HCT116 (cell line): ENCODE measurements around the gene MORN5. TPM values are rescaled to one million over a fixed set of nuclear protein-coding genes. Genes with fewer than 3 reads are reported as not detected.

Experiments used
- ATAC-seq: fragments of 200-7000 bp; cut with Tn5 transposase; 2 replicates; pipeline ENCODE4 v1.9.1; 2020; ENCODE audit warnings: mild to moderate bottlenecking, moderate library complexity
- BruUV-seq: library from RNA; stranded (reverse); fragments of 400-500 nt; replicated peaks from 2 replicates; lab custom pipeline; 2021; lab: Mats Ljungman, UMichigan
- CTCF ChIA-PET: fragments of 300-600 bp; sonication (Branson Sonifier 250); formaldehyde crosslinking; loops from one replicate; lab custom pipeline; 2021; ENCODE audit warnings: antibody characterized with exemption; lab: Charles Lee
- POLR2A ChIA-PET: fragments of 300-600, 350-600 bp; sonication (Branson Sonifier 250); formaldehyde crosslinking; loops from one replicate; lab custom pipeline; 2021; ENCODE audit warnings: antibody characterized with exemption; lab: Charles Lee
- RAD21 ChIA-PET, 2 experiments: fragments of 300-600 bp; sonication (Branson Sonifier 250); formaldehyde crosslinking; loops; one replicate each; lab custom pipeline; 2023; ENCODE audit warnings: low total read pairs in 2 of 2; ENCODE audit not compliant: uncharacterized antibody in 2 of 2, unreplicated experiment in 2 of 2, low non-redundant PET in 1 of 2; lab: Charles Lee
- DNase-seq: peaks from one replicate; pipeline ENCODE4 v3.0.0-alpha.2; 2010; ENCODE audit warnings: low read depth, low spot score
- H2AFZ ChIP-seq: fragments of 200-600 bp; shearing (Covaris generic), sonication (generic); 2 replicates; pipeline ENCODE4 v1.6.1; 2017; ENCODE audit warnings: low read depth, mixed run types, mixed read lengths, antibody characterized with exemption, low read length; ENCODE audit not compliant: poor library complexity, severe bottlenecking
- H3K27ac ChIP-seq: 2 replicates; pipeline ENCODE4 v1.5.1; 2012; ENCODE audit warnings: low read depth, low read length
- H3K27me3 ChIP-seq: fragments of 200-600 bp; sonication (generic); 2 replicates; pipeline ENCODE4 v1.6.1; 2016; ENCODE audit warnings: mixed run types, low read length, mixed read lengths; ENCODE audit not compliant: insufficient read depth
- H3K36me3 ChIP-seq, 2 experiments: fragments of 200-500 bp in 1 of 2; fragments of 200-600 bp in 1 of 2; sonication (Bioruptor generic) in 1 of 2; sonication (generic) in 1 of 2; 2 replicates each; pipeline versions ENCODE4 v1.5.1 to v1.6.1; 2014 to 2016; ENCODE audit warnings: low read length in 2 of 2, inconsistent platforms in 1 of 2, mixed read lengths in 1 of 2, mixed run types in 1 of 2; ENCODE audit not compliant: insufficient read depth in 2 of 2, control insufficient read depth in 1 of 2
- H3K4me1 ChIP-seq, 2 experiments: fragments of 200-600 bp in 1 of 2; sonication (generic) in 1 of 2; 2 replicates each; pipeline versions ENCODE4 v1.5.1 to v1.6.1; 2012 to 2017; ENCODE audit warnings: low read length in 2 of 2, inconsistent platforms in 1 of 2, mild to moderate bottlenecking in 1 of 2, mixed read lengths in 1 of 2, mixed run types in 1 of 2, moderate library complexity in 1 of 2; ENCODE audit not compliant: insufficient read depth in 2 of 2, control insufficient read depth in 1 of 2
- H3K4me2 ChIP-seq: fragments of 200-600 bp; sonication (generic); 2 replicates; pipeline ENCODE4 v1.6.1; 2017; ENCODE audit warnings: mixed run types, low read length, mixed read lengths
- H3K4me3 ChIP-seq, 2 experiments: fragments of 200-600 bp in 1 of 2; sonication (generic) in 1 of 2; replicated peaks in 1 of 2; 2 replicates each; pipeline ENCODE4 v1.5.1; 2011 to 2016; ENCODE audit warnings: low read length in 2 of 2, control low read depth in 1 of 2, low read depth in 1 of 2, mild to moderate bottlenecking in 1 of 2, mixed read lengths in 1 of 2, mixed run types in 1 of 2
- H3K79me2 ChIP-seq: fragments of 200-600 bp; sonication (generic); 2 replicates; pipeline ENCODE4 v1.6.1; 2017; ENCODE audit warnings: mild to moderate bottlenecking, mixed run types, low read length, moderate library complexity, mixed read lengths; ENCODE audit not compliant: insufficient read depth
- H3K9ac ChIP-seq: fragments of 200-600 bp; sonication (generic); 2 replicates; pipeline ENCODE4 v1.6.1; 2016; ENCODE audit warnings: low read length, mixed read lengths
- H3K9me2 ChIP-seq: fragments of 200-600 bp; sonication (generic), shearing (Covaris generic); 2 replicates; pipeline ENCODE4 v1.6.1; 2017; ENCODE audit warnings: mixed run types, mild to moderate bottlenecking, moderate library complexity; ENCODE audit not compliant: insufficient read depth
- H3K9me3 ChIP-seq, 2 experiments: fragments of 200-500 bp in 1 of 2; fragments of 200-600 bp in 1 of 2; sonication (Bioruptor generic) in 1 of 2; sonication (generic) in 1 of 2; 2 replicates each; pipeline ENCODE4 v1.6.1; 2014 to 2017; ENCODE audit warnings: low read length in 2 of 2, mixed read lengths in 2 of 2, inconsistent platforms in 1 of 2, low read depth in 1 of 2, mild to moderate bottlenecking in 1 of 2, mixed run types in 1 of 2, moderate library complexity in 1 of 2; ENCODE audit not compliant: control insufficient read depth in 1 of 2, insufficient read depth in 1 of 2
- H4K20me1 ChIP-seq: fragments of 200-600 bp; sonication (generic), shearing (Covaris generic); 2 replicates; pipeline ENCODE4 v1.6.1; 2017; ENCODE audit warnings: mixed run types, mild to moderate bottlenecking, moderate library complexity; ENCODE audit not compliant: insufficient read depth
- EGR1 ChIP-seq: IDR thresholded peaks from 2 replicates; pipeline ENCODE4 v1.6.1; 2012; ENCODE audit warnings: low read depth
- ELF1 ChIP-seq: IDR thresholded peaks from 2 replicates; pipeline ENCODE4 v1.6.1; 2012; ENCODE audit warnings: low read depth, borderline replicate concordance
- EZH2 ChIP-seq: fragments of 200-600 bp; sonication (generic); IDR thresholded peaks from 2 replicates; pipeline ENCODE4 v1.6.1; 2017; ENCODE audit warnings: antibody characterized with exemption, mixed run types
- FOSL1 ChIP-seq: IDR thresholded peaks from 2 replicates; pipeline ENCODE4 v1.6.1; 2012; ENCODE audit warnings: low read depth
- JUND ChIP-seq: IDR thresholded peaks from 2 replicates; pipeline ENCODE4 v1.6.1; 2012
- SIN3A ChIP-seq: IDR thresholded peaks from 2 replicates; pipeline ENCODE4 v1.6.1; 2012; ENCODE audit warnings: low read depth
- SRF ChIP-seq: IDR thresholded peaks from 2 replicates; pipeline ENCODE4 v1.6.1; 2012; ENCODE audit warnings: low read depth
- YY1 ChIP-seq: IDR thresholded peaks from 2 replicates; pipeline ENCODE4 v1.6.1; 2011; ENCODE audit warnings: low read length, low read depth, moderate library complexity, mild to moderate bottlenecking; ENCODE audit not compliant: insufficient replicate concordance; ENCODE audit errors: extremely low read depth
- ZFX ChIP-seq: fragments of 450-650 bp; IDR thresholded peaks from 2 replicates; pipeline ENCODE4 v1.6.1; 2017
- ZNF274 ChIP-seq: fragments of 200-500 bp; sonication (Bioruptor generic); IDR thresholded peaks from 2 replicates; pipeline ENCODE4 v1.6.1; 2014; ENCODE audit warnings: mild to moderate bottlenecking, low read depth, low read length, inconsistent platforms
- intact Hi-C: fragments of 100-400 bp; cut with micrococcal nuclease; formaldehyde crosslinking; loops from 2 replicates; pipeline ENCODE4 v1.10.0; 2022
- total RNA-seq: library from RNA; stranded (reverse); gene quantifications from one replicate; pipeline ENCODE4 v1.2.1, GENCODE V29; 2021; ENCODE audit not compliant: unreplicated experiment
- TF ChIP-seq, protein P1 (sequence below), 3 experiments: fragments of 200-600 bp in 1 of 3; sonication (generic) in 1 of 3; IDR thresholded peaks in 2 of 3; conservative IDR thresholded peaks in 1 of 3; 2 replicates each; pipeline ENCODE4 v1.5.1; 2012 to 2017; ENCODE audit warnings: low read depth in 2 of 3, low read length in 2 of 3, antibody characterized with exemption in 1 of 3, borderline replicate concordance in 1 of 3, control low read depth in 1 of 3, mild to moderate bottlenecking in 1 of 3, mixed read lengths in 1 of 3, mixed run types in 1 of 3, moderate library complexity in 1 of 3; ENCODE audit not compliant: insufficient read depth in 1 of 3
- TF ChIP-seq, protein P2 (sequence below): IDR thresholded peaks from 2 replicates; pipeline ENCODE4 v1.6.1; 2011; ENCODE audit warnings: mild to moderate bottlenecking, low read length, moderate library complexity; ENCODE audit not compliant: insufficient replicate concordance; ENCODE audit errors: extremely low read depth

MORN5 gene
- total RNA-seq, 1 experiment from 2014 or later, result not detected

GRCh38 chr9:122221183-122221811 is 61.6 kb downstream of the MORN5 start:
- H3K79me2 ChIP-seq, result no peaks in the 10 kb centered on the region
- intact Hi-C loops, result no loop called here
- CTCF ChIA-PET, result no interaction called here

DNA sequence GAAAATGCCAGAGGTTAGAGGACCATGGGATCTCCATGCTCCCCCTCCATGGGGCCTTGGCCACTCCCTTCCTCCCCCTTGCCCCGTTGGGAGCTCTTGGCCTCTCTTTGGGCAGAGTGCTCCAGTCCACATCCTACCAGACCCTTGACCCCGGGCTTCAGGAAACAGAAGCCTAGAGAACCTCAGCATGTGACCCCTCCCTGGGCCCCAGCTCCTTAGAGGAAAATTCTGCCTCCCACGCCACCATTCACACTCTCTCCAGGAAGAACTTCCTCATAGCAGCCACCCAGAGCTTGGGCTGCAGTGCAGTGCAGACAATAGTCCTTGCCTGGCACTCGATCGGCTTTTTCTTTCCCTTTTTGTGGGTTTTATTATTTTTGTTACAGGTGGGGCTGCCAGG is 63.1 kb downstream of the MORN5 start:
- CTCF ChIA-PET, result no interaction called here
- no peaks in the 10 kb centered on the region for H3K79me2 ChIP-seq
- ATAC-seq (no peak), DNase-seq (no peak)
- H3K27me3 ChIP-seq, result no peaks in the 10 kb centered on the region
- H3K9me3 ChIP-seq, result no peaks in the 10 kb centered on the region
- BruUV-seq, result no TSS peak
- no peak overlapping the region for H3K27ac ChIP-seq
- H3K4me3 ChIP-seq, result no peak overlapping the region
- intact Hi-C loops, result no loop called here
- H3K9ac ChIP-seq, result no peak overlapping the region
- no peaks in the 10 kb centered on the region for H3K9me2 ChIP-seq
- no peaks in the 10 kb centered on the region for H4K20me1 ChIP-seq
- H3K36me3 ChIP-seq, result no peaks in the 10 kb centered on the region
- RAD21 ChIA-PET, result no interaction called here
- H3K4me1 ChIP-seq, result peaks cover 0 to 7% of the 10 kb centered on the region in 2 experiments; a peak in 1 of 4 replicates
- no peak for TF ChIP-seq EZH2
- no peak for TF ChIP-seq SRF
- no peak for TF ChIP-seq YY1
- TF ChIP-seq ELF1, result no peak
- no peak for TF ChIP-seq SIN3A
- TF ChIP-seq, protein P1, sequence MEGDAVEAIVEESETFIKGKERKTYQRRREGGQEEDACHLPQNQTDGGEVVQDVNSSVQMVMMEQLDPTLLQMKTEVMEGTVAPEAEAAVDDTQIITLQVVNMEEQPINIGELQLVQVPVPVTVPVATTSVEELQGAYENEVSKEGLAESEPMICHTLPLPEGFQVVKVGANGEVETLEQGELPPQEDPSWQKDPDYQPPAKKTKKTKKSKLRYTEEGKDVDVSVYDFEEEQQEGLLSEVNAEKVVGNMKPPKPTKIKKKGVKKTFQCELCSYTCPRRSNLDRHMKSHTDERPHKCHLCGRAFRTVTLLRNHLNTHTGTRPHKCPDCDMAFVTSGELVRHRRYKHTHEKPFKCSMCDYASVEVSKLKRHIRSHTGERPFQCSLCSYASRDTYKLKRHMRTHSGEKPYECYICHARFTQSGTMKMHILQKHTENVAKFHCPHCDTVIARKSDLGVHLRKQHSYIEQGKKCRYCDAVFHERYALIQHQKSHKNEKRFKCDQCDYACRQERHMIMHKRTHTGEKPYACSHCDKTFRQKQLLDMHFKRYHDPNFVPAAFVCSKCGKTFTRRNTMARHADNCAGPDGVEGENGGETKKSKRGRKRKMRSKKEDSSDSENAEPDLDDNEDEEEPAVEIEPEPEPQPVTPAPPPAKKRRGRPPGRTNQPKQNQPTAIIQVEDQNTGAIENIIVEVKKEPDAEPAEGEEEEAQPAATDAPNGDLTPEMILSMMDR (IDR thresholded peaks at IDR 0.05 in 2 of 3, conservative IDR thresholded peaks at IDR 0.05 in 1 of 3; ENCODE audit: borderline replicate concordance in 1 of 3, insufficient read depth in 1 of 3, low read depth in 2 of 3, low read length in 2 of 3), result no peak
- TF ChIP-seq, protein P2, sequence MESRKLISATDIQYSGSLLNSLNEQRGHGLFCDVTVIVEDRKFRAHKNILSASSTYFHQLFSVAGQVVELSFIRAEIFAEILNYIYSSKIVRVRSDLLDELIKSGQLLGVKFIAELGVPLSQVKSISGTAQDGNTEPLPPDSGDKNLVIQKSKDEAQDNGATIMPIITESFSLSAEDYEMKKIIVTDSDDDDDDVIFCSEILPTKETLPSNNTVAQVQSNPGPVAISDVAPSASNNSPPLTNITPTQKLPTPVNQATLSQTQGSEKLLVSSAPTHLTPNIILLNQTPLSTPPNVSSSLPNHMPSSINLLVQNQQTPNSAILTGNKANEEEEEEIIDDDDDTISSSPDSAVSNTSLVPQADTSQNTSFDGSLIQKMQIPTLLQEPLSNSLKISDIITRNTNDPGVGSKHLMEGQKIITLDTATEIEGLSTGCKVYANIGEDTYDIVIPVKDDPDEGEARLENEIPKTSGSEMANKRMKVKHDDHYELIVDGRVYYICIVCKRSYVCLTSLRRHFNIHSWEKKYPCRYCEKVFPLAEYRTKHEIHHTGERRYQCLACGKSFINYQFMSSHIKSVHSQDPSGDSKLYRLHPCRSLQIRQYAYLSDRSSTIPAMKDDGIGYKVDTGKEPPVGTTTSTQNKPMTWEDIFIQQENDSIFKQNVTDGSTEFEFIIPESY, result no peak
- TF ChIP-seq FOSL1, result no peak
- TF ChIP-seq ZNF274, result no peak
- TF ChIP-seq JUND, result no peak
- no peak overlapping the region for H3K4me2 ChIP-seq
- POLR2A ChIA-PET, result no interaction called here
- no peak overlapping the region for H2AFZ ChIP-seq

More at GRCh38 chr9:122221183-122221811, 61.6 kb downstream of the MORN5 start:
- ChIA-PET RAD21 (no interaction called here), POLR2A (no interaction called here)
- no peak overlapping the region for H3K9ac ChIP-seq
- ATAC-seq (no peak), DNase-seq (no peak)
- no peak overlapping the region for H2AFZ ChIP-seq
- H3K9me3 ChIP-seq, result no peaks in the 10 kb centered on the region
- H3K4me2 ChIP-seq, result no peak overlapping the region
- TF ChIP-seq EGR1 (no peak), ZFX (no peak), EZH2 (no peak)
- no peaks in the 10 kb centered on the region for H4K20me1 ChIP-seq
- no peak overlapping the region for H3K4me3 ChIP-seq
- no TSS peak for BruUV-seq
- no peaks in the 10 kb centered on the region for H3K27me3 ChIP-seq
- H3K36me3 ChIP-seq, result no peaks in the 10 kb centered on the region
- no peak overlapping the region for H3K27ac ChIP-seq
- H3K4me1 ChIP-seq, result peaks cover 0 to 7% of the 10 kb centered on the region in 2 experiments; a peak in 1 of 4 replicates
- H3K9me2 ChIP-seq, result no peaks in the 10 kb centered on the region
